Left hindlimb (tissue), 1 donor: ENCODE data around the gene RECK.
"Not testable (repeated sequence)": the region's sequence is repeated elsewhere in the genome, so short reads cannot be mapped to it uniquely, and the experiment has no call there.

Source experiments
- DNase-seq: peaks from one replicate; pipeline ENCODE4 v3.0.0-alpha.2; 2018

The RECK gene

DNA sequence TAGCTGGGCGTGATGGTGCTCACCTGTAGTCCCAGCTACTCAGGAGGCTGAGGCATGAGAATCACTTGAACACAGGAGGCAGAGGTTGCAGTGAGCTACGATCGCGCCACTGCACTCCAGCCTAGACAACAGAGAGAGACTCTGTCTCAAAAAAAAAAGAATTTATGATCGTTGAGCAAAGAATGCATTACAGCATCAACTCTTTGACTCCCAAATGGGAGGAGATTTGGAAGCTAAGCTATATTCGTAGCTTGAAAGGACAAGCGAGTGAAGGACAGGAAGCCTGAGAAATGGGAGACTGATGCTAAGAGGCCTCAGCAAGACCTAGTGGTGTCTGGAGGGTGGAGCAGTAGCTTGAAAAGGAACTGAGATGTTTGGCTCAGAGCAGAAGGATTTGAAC, 122.2 kb downstream of the RECK start:
- no peak for DNase-seq

DNA sequence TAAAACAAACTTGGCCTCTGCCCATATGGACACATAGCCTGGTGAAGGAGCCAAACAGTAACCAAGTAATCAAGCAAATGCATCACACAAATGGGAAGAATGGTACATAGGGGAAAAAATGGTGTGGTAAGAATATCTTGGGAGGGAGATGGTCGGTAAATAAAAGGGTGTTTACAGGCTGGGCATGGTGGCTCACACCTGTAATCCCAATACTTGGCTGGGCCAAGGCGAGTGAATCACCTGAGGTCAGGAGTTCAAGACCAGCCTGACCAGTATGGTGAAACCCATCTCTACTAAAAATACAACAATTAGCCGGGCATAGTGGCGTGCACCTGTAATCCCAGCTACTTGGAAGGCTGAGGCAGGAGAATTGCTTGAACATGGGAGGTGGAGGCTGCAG, 122.8 kb downstream of the RECK start:
- not testable (repeated sequence) for DNase-seq

DNA sequence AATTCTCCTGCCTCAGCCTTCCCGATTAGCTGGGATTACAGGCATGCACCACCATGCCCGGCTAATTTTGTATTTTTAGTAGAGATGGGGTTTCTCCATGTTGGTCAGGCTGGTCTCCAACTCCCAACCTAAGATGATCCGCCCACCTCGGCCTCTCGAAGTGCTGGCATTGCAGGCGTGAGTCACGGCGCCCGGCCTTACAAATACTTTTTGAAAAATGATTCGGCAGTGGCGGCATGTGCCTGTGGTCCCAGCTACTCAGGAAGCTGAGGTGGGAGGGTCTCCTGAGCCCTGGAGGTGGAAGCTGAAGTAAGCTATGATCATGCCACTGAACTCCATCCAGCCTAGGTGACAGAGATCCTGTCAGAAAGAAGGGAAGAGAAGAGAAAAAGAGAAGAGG, 123.4 kb downstream of the RECK start:
- not testable (repeated sequence) for DNase-seq

DNA sequence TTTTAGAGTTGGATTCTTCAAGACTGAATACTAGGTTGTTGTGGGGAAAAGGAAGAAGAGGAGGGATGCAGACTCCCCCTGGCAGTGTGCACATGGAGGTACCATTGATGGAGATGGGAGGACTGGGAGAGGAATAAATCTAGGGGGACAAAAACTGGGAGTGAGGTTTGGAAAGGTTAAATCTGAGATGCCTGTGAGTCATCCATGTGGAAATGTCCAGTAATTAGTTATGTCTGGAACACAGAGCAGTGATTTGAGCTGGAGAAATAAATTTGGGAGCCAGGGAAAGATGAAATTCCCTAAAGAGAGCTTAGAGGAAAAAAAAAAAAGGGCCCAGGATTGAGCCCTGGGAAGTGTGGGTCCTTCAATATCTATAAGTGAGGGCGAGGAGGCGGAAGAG, 124.5 kb downstream of the RECK start:
- no peak for DNase-seq

DNA sequence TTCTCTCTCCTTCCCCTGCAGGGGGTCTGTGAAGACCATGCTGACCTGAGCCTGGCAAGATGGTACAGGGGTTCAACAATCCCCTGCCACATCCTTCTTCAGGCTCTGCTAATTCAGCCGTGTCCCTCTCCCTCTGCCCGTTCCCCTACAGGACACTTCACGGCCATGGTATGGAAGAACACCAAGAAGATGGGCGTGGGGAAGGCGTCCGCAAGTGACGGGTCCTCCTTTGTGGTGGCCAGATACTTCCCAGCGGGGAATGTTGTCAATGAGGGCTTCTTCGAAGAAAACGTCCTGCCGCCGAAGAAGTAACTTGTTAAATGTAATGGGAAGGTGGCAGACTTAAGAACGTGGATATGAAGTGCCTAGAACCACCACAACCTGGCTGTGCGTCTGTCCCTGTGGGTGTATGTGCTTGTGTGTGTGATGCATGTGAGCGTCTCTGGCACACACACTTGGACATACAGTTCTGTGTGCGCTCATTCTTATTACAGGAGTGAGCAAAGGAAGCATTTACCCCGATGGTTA, 125.6 kb downstream of the RECK start:
- DNase-seq = no peak

DNA sequence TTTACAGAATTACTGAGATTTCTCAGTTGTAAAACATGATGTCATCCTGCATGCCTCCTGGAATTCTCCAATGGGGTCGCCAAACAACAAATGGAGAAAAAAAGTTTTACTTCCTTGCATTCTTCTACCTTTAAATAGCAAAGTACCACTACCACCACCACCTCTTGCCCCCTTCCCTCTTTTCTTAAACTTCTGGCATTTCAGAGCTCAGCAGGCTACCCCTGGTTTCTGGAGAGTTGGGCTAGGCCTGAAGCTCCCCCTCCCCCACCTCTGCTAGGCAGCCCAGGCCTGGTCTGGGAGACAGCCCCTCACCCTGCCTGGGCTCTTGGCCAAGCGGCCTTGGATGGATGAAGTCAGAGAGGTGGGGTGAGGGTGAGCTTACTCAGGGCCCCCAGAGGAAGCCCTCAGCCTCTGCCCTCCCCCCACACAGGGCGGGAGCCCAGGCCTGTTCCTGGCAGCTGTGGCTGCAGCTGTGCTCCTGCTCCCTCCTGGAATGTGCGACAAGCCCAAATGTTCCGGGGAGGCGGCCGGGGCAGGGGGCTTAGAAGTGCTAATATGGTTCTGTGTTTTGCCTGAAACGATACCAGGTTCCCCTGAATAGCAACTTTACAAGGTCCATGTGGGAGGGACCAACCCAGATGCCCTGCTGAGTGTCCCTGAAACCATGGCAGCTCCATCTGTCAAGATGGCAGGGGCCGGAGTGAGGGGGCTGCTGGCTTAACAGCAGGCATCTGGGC, 126.5 kb downstream of the RECK start:
- peak; percentile 95 for DNase-seq

DNA sequence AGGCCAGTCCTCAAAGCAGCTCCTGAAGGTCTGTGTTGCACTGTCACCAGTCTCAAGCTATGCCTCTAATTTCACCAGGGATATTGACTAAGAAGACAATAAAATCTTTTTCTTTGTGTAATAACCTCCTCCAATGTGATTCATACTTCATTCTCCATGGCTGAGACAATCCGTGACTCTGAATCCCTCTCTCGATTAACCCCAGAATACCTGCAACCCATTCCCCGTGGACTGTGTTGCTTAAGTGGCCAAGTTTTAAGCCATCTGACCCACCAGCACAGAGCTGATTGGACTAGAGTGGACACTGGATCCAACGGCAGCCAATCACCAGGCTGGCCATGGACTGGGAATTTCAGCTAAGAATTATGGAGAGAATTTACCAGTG, 127.1 kb downstream of the RECK start:
- no peak for DNase-seq

DNA sequence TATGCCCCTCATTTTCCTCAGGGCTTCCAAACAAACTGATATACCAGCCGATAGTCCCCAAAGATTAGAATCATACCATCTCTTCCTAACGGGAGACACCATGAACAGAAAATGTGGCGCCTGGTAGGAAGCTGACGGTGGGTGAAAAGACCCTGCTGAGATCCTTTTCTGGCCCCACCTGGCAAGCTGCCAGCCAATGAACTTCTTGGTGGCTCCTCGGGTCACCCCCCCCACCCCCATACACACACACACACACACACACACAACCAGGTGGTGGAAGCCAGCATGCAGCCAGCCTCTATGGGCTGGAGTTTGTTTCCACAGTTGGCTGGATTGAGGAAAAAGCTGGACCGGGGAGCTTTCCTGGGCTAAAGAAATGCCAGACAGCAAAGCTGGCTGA, 127.7 kb downstream of the RECK start:
- DNase-seq = no peak

DNA sequence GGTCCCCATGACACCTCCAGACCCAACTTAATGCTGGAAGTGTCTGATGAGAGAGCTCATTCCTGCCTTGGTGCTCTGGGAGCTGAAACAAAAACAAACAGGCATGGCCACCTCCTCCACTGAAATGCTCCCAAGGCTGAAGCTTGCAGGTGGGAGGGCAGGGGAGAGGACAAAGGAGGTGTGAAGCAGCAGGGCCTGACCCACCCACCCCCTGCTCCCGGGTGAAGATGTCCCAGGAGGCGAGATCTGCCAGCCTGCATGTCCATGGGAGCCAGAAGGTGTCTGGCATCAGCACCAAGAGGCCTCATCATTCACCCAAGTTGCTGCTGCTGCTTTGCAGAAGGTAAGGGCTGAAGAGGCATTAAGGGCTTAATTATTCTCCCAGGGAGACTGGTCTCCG, 128.3 kb downstream of the RECK start:
- DNase-seq = no peak

DNA sequence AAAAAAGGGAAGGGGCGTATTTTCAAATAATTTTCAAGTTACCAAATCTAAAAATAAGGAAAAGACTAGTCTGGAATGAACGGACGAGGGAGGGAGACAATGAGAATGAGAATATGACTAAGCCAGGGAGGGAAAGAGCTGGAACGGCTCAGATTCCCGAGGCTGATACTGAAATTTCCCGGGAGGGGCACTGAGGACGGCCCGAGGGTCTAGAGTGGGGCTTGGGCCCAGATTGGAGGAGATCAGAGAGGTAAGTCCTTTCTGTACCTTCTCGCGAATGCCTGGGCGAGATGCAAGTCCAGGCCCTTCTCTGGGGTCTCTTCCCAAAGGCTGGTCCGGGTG, 129.1 kb downstream of the RECK start:
- DNase-seq = no peak

DNA sequence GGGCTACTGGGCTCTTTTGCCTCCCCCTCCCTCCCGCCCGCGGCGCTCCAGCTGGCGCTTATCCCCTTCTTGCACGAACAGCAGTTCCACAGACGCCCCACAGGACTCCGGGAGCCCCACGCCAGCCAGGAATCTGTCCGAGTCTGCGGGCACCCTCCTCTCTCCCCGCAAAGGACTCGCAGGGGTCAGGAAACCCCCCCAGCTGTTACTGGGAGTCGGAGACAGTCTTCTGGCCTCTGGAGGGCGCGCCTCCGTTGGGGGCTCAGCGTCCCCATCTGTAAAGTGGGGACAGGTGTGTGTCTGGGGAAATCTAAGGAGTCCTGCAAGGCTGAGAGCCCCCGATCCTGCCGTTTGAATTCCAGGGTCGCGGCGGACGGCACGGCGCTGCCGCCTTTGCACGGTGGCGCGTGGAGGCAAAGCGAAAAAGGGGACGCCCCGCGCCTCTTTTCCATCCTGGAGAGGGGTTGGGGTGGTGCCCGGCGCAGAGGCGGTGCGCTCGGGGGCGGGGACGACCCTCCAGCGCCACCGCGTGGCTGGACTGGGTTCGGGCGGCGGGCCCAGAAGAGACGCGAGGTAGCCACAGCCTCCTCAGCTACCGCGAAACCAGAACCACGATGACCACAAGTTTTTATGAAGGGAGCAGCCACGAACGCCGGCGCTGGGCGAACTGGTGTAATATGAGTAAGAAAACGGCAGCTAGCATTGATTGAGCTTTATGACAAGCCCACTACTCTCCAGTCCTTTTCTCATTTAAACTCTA, 129.6 kb downstream of the RECK start:
- peak; percentile 86 for DNase-seq

DNA sequence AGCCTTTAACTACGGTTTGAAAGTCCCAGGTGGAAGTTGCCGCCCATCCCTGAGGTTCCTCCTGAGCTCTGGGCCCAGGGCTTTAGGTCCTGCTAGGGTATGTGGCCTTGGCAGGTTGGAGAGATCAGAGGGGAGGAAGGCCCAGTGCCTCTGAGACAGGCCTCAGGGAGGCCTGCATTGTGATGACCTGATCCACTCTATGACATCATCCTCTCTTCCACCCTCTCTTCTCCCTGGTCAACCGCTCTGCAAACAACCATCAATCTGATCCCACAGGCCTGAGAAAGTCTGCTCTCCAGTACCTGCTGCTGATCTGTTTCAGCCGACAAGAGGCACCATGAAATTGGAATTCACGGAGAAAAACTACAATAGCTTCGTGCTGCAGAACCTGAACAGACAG, 132.5 kb downstream of the RECK start, which contains the start of gene CCIN:
CCIN (plus strand) TSS at position 223 of the 400 bp plus-strand sequence; CDS start at position 338, 115 bp downstream.
- DNase-seq = no peak

DNA sequence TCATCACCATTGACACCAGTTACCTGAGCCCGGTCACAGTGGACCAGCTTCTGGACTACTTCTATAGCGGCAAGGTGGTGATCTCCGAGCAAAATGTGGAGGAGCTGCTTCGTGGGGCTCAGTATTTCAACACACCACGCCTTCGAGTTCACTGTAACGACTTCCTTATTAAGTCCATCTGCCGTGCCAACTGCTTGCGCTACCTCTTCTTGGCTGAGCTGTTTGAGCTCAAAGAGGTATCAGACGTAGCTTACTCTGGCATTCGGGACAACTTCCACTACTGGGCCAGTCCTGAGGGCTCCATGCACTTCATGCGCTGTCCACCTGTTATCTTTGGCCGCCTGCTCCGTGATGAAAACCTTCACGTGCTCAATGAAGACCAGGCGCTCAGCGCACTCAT, 133.0 kb downstream of the RECK start:
- DNase-seq = no peak

DNA sequence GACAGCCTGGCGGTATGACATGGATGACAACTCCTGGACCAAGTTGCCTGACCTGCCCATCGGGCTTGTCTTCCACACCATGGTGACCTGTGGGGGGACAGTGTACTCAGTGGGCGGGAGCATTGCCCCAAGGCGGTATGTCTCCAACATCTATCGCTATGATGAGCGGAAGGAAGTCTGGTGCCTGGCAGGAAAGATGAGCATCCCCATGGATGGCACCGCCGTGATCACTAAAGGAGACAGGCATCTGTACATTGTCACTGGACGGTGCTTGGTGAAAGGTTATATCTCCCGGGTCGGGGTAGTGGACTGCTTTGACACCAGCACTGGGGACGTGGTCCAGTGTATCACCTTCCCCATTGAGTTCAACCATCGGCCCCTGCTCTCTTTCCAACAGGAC, 133.8 kb downstream of the RECK start:
- DNase-seq = no peak

DNA sequence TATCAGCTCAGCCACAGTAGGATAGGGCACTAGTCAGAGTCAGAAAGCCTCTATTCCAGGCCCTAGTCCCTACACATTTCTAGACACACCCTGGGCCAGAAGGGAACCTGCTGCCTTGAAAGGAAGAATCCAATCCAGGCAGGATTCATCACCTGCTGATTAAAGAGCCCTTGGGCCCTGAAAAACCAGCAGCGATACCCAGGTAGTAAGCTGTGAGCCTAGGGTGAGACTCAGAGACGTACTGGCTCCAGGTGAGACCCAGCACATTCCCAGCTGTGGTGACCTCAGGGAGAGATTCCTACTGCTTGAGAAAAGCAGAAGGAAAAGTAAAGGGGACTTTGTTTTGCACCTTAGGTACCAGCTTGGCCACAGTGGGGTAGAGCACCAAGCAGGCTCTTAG, 137.1 kb downstream of the RECK start:
- no peak for DNase-seq
